Thoracic aorta (tissue), 2 donors: ENCODE data around the gene FGGY. TPM values are rescaled to one million over a fixed set of nuclear protein-coding genes. Genes with fewer than 3 reads are reported as not detected.

Source experiments
- ATAC-seq: fragments of 150-250 bp; one replicate; pipeline ENCODE4 v1.8.0; 2017; ENCODE audit warnings: low read depth; ENCODE audit not compliant: insufficient number of reproducible peaks, low FRiP score
- DNase-seq: peaks from one replicate; pipeline ENCODE4 v3.0.0-alpha.2; 2020; ENCODE audit warnings: low spot score
- H3K27ac ChIP-seq, 2 donors: fragments of 200-600 bp; sonication (generic); 1 replicate in 1 of 2; 2 replicates in 1 of 2; pipeline ENCODE4 v1.5.1; 2016; ENCODE audit warnings: mild to moderate bottlenecking in 2 of 2, moderate library complexity in 2 of 2
- H3K27me3 ChIP-seq: fragments of 200-600 bp; sonication (generic); replicated peaks from 2 replicates; pipeline ENCODE4 v1.6.0; 2016; ENCODE audit warnings: mild to moderate bottlenecking; ENCODE audit not compliant: insufficient read depth
- H3K36me3 ChIP-seq: fragments of 200-600 bp; sonication (generic); one replicate; pipeline ENCODE4 v1.5.1; 2016
- H3K4me1 ChIP-seq, 2 donors: fragments of 200-600 bp; sonication (generic); 1 replicate in 1 of 2; 2 replicates in 1 of 2; pipeline versions ENCODE4 v1.5.1 to v1.6.0; 2016; ENCODE audit warnings: low read depth in 2 of 2, mild to moderate bottlenecking in 1 of 2; ENCODE audit not compliant: control insufficient read depth in 1 of 2
- H3K4me3 ChIP-seq: fragments of 200-600 bp; sonication (generic); 2 replicates; pipeline ENCODE4 v1.5.1; 2016; ENCODE audit warnings: mild to moderate bottlenecking
- H3K9me3 ChIP-seq: fragments of 200-600 bp; sonication (generic); 2 replicates; pipeline ENCODE4 v1.5.1; 2016
- total RNA-seq, 2 donors: library from RNA; depleted of rRNA; stranded (reverse); fragments of >200 nt; gene quantifications; one replicate each; pipeline versions ENCODE4 v1.1.0 to v1.2.3, GENCODE V29; 2016
- TF ChIP-seq, protein P1 (sequence below): fragments of 200-600 bp; sonication (generic); IDR thresholded peaks from one replicate; pipeline ENCODE4 v1.5.1; 2019; ENCODE audit warnings: antibody characterized with exemption

Gene FGGY
- total RNA-seq, 2 donors from 2014 or later, result 6.5 to 9.9 TPM

DNA sequence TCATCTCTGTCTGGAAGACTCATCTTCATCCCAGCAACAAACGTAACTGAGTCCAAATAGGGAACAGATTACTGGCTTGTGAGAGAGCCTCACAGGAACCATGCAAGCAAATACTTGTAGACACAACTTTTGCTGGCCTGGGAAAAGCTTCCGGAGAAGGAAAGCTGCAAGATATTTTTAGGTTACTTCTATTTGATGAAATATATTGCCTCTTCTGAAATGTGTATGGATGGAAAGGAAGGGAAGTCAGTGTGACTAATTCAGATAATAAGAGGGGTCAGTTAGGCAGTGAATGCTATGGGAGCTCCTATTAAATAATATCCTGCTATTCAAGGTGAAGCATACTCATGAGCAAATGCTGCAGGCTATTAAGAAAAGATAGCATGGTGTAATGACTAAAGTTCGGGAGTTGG is 20.4 kb upstream of the FGGY start:
- Histone ChIP-seq H3K36me3 (no peaks in the 10 kb centered on the region), H3K4me1 (peaks cover 9 to 16% of the 10 kb centered on the region in 2 donors), H3K27me3 (no peaks in the 10 kb centered on the region), H3K4me3 (no peak overlapping the region), H3K27ac (no peak overlapping the region), H3K9me3 (no peaks in the 10 kb centered on the region)
- ATAC-seq (no peak), DNase-seq (no peak)
- TF ChIP-seq, protein P1, sequence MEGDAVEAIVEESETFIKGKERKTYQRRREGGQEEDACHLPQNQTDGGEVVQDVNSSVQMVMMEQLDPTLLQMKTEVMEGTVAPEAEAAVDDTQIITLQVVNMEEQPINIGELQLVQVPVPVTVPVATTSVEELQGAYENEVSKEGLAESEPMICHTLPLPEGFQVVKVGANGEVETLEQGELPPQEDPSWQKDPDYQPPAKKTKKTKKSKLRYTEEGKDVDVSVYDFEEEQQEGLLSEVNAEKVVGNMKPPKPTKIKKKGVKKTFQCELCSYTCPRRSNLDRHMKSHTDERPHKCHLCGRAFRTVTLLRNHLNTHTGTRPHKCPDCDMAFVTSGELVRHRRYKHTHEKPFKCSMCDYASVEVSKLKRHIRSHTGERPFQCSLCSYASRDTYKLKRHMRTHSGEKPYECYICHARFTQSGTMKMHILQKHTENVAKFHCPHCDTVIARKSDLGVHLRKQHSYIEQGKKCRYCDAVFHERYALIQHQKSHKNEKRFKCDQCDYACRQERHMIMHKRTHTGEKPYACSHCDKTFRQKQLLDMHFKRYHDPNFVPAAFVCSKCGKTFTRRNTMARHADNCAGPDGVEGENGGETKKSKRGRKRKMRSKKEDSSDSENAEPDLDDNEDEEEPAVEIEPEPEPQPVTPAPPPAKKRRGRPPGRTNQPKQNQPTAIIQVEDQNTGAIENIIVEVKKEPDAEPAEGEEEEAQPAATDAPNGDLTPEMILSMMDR, result no peak

DNA sequence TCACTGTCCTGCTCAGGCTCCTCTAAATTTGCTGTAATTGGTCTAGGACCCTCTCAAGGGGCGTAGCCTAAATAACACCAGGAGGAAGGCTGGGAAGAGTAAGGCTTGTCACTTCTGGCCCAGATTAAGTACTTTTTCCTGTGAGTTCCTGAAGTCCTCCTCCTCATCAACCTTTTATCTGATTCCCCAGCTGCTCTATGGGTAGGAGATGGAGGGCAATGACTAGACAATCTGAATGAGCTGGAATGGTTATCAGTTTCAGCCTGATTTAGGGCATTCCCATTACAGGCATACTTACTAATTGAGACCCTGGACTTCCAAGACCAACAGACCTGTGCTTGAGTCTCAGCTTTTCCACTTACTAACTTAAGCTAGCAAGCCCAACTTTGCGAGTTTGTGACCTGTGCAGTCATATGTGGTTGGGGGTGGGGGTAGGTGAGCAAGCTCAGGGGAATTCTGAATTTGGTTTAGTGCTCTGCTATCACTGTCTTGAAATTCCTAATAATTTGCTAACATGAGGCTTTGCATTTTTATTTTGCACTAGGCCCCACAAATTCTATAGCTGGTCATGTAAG is 18.0 kb upstream of the FGGY start:
- no peak for ATAC-seq
- Histone ChIP-seq H3K27ac (no peak overlapping the region), H3K9me3 (no peaks in the 10 kb centered on the region), H3K36me3 (no peaks in the 10 kb centered on the region), H3K4me1 (peaks cover 3 to 5% of the 10 kb centered on the region in 2 donors), H3K4me3 (no peak overlapping the region), H3K27me3 (no peaks in the 10 kb centered on the region)
- DNase-seq, result no peak
- TF ChIP-seq, protein P1, result no peak

DNA sequence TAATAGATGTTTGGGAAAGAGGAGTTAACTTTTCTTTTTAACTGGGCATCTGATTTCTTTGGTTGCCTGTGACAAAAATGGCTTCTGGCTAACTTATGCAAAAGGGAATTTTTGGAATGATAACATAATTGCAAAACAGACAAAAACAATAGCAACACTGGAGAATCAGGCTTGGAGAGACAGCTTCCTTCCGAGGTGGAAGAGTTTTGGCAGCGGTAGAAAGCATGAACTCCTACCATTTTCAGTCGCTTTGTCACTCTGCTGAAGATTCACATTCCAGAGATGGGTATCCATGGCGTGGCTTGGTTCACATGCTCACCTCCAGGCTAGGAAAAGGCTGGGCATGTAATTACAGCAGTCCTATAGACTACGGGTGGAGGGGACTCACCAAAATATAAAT is 17.2 kb upstream of the FGGY start:
- DNase-seq (no peak), ATAC-seq (no peak)
- Histone ChIP-seq H3K4me3 (no peak overlapping the region), H3K4me1 (peaks cover 3 to 5% of the 10 kb centered on the region in 2 donors), H3K9me3 (no peaks in the 10 kb centered on the region), H3K27ac (no peak overlapping the region), H3K36me3 (no peaks in the 10 kb centered on the region), H3K27me3 (no peaks in the 10 kb centered on the region)
- TF ChIP-seq, protein P1, result no peak

GRCh38 chr1:59282951-59283350 is 13.9 kb upstream of the FGGY start:
- H3K4me1 ChIP-seq, result no peaks in the 10 kb centered on the region
- no peak overlapping the region for H3K4me3 ChIP-seq
- ATAC-seq (no peak), DNase-seq (no peak)
- no peak overlapping the region for H3K27ac ChIP-seq
- no peaks in the 10 kb centered on the region for H3K9me3 ChIP-seq
- TF ChIP-seq, protein P1, result no peak
- no peaks in the 10 kb centered on the region for H3K27me3 ChIP-seq
- H3K36me3 ChIP-seq, result no peaks in the 10 kb centered on the region

GRCh38 chr1:59285691-59286090 is 11.2 kb upstream of the FGGY start:
- H3K4me3 ChIP-seq, result no peak overlapping the region
- no peak for ATAC-seq
- TF ChIP-seq, protein P1, result no peak
- no peaks in the 10 kb centered on the region for H3K9me3 ChIP-seq
- DNase-seq, result no peak
- H3K4me1 ChIP-seq, result no peaks in the 10 kb centered on the region
- no peaks in the 10 kb centered on the region for H3K36me3 ChIP-seq
- no peaks in the 10 kb centered on the region for H3K27me3 ChIP-seq
- no peak overlapping the region for H3K27ac ChIP-seq
